Panc1 (cell line): ENCODE results near the gene TBC1D22B. TPM values are rescaled to one million over a fixed set of nuclear protein-coding genes. Genes with fewer than 3 reads are reported as not detected.

ENCODE experiments used
- ATAC-seq: fragments of 200-7000 bp; cut with Tn5 transposase; 2 replicates; pipeline ENCODE4 v1.9.1; 2020; ENCODE audit warnings: mild to moderate bottlenecking, moderate library complexity
- BruUV-seq: library from RNA; stranded (reverse); fragments of 400-500 nt; replicated peaks from 2 replicates; lab custom pipeline; 2021; lab: Mats Ljungman, UMichigan
- CTCF ChIA-PET: fragments of 300-600 bp; sonication (Branson Sonifier 250); formaldehyde crosslinking; loops from one replicate; lab custom pipeline; 2022; ENCODE audit warnings: antibody characterized with exemption; lab: Charles Lee
- POLR2A ChIA-PET: fragments of 300-600 bp; sonication (Branson Sonifier 250); formaldehyde crosslinking; loops from one replicate; lab custom pipeline; 2022; ENCODE audit warnings: antibody characterized with exemption; lab: Charles Lee
- DNase-seq: peaks from one replicate; pipeline ENCODE4 v3.0.0-alpha.2; 2010; ENCODE audit warnings: low read depth, low spot score
- H3K27ac ChIP-seq: 2 replicates; pipeline ENCODE4 v1.5.1; 2011; ENCODE audit warnings: mild to moderate bottlenecking, low read length, inconsistent platforms
- H3K27me3 ChIP-seq: fragments of 200-500 bp; sonication (Bioruptor generic); 2 replicates; pipeline ENCODE4 v1.6.0; 2014; ENCODE audit warnings: low read length, inconsistent platforms; ENCODE audit not compliant: control insufficient read depth, insufficient read depth
- H3K36me3 ChIP-seq: fragments of 200-500 bp; sonication (Bioruptor generic); 2 replicates; pipeline ENCODE4 v1.5.1; 2014; ENCODE audit warnings: inconsistent platforms, mild to moderate bottlenecking, low read length, moderate library complexity; ENCODE audit not compliant: control insufficient read depth, insufficient read depth
- H3K4me1 ChIP-seq: 2 replicates; pipeline ENCODE4 v1.5.1; 2011; ENCODE audit warnings: inconsistent platforms, mild to moderate bottlenecking, low read length, moderate library complexity; ENCODE audit not compliant: control insufficient read depth, insufficient read depth
- H3K4me3 ChIP-seq, 2 experiments: 2 replicates each; pipeline ENCODE4 v1.5.1; 2011 to 2012; ENCODE audit warnings: low read depth in 2 of 2, low read length in 2 of 2, mild to moderate bottlenecking in 2 of 2, inconsistent platforms in 1 of 2, moderate library complexity in 1 of 2
- H3K9me3 ChIP-seq: fragments of 200-500 bp; sonication (Bioruptor generic); 2 replicates; pipeline ENCODE4 v1.5.1; 2014; ENCODE audit warnings: low read depth, mild to moderate bottlenecking, inconsistent platforms, low read length, moderate library complexity; ENCODE audit not compliant: control insufficient read depth, insufficient read depth
- CTCF ChIP-seq: fragments of 450-650 bp; IDR thresholded peaks from 2 replicates; pipeline ENCODE4 v1.5.1; 2017; ENCODE audit warnings: mild to moderate bottlenecking
- POLR2AphosphoS5 ChIP-seq: IDR thresholded peaks from 2 replicates; pipeline ENCODE4 v1.6.1; 2012; ENCODE audit warnings: mild to moderate bottlenecking, low read depth, low read length, moderate library complexity
- REST ChIP-seq, 2 experiments: IDR thresholded peaks; 2 replicates each; pipeline ENCODE4 v1.6.1; 2011 to 2012; ENCODE audit warnings: low read depth in 2 of 2, control low read depth in 1 of 2, low read length in 1 of 2, mild to moderate bottlenecking in 1 of 2, moderate library complexity in 1 of 2; ENCODE audit not compliant: insufficient read depth in 1 of 2
- SIN3A ChIP-seq: IDR thresholded peaks from 2 replicates; pipeline ENCODE4 v1.6.1; 2012; ENCODE audit warnings: low read depth, mild to moderate bottlenecking, low read length, moderate library complexity, borderline replicate concordance; ENCODE audit not compliant: insufficient read depth
- TCF7L2 ChIP-seq: IDR thresholded peaks from 2 replicates; pipeline ENCODE4 v1.6.1; 2011; ENCODE audit warnings: mild to moderate bottlenecking, low read depth, low read length, inconsistent platforms
- in situ Hi-C: cut with HindIII; loops from 2 replicates; pipeline ENCODE4 v1.10.0; 2016; ENCODE audit warnings: low sequenced_read_pairs, low pct_unique_long_range_greater_than_20kb
- intact Hi-C: fragments of 100-400 bp; cut with micrococcal nuclease; formaldehyde crosslinking; loops from one replicate; pipeline ENCODE4 v1.10.0; 2022; ENCODE audit not compliant: unreplicated experiment
- total RNA-seq: library from RNA; stranded (reverse); gene quantifications from one replicate; pipeline ENCODE4 v1.2.1, GENCODE V29; 2021; ENCODE audit not compliant: unreplicated experiment

The TBC1D22B gene
- total RNA-seq, 1 experiment from 2014 or later = 13.0 TPM

- ChIA-PET POLR2A (no interaction called here), CTCF (interaction anchor here (0.6 kb wide), 1 partner anchor 169 kb away, joined by 3 read pairs; no protein-coding TSS in a partner anchor)
- Histone ChIP-seq H3K36me3 (0 out of 2 replicates have a peak, but pooled peaks cover 3% of the 10 kb centered on the region), H3K4me3 (no peak overlapping the region), H3K27ac (no peak overlapping the region), H3K4me1 (no peaks in the 10 kb centered on the region), H3K9me3 (no peaks in the 10 kb centered on the region), H3K27me3 (no peaks in the 10 kb centered on the region)
- in situ Hi-C loops = no loop called here
- TF ChIP-seq SIN3A (no peak), POLR2AphosphoS5 (no peak)
- ATAC-seq = no peak
- intact Hi-C loops = no loop called here
- no peak for DNase-seq
- BruUV-seq = no TSS peak
These were observed 54.3 kb downstream of the TBC1D22B start for GRCh38 chr6:37311741-37312473.

- ChIA-PET CTCF (interaction anchor here (0.5 to 1.0 kb wide), 2 partner anchors 10 to 88 kb away, joined by 3 read pairs; no protein-coding TSS in a partner anchor), POLR2A (interaction anchor here (0.6 kb wide), 1 partner anchor 385 kb away, joined by 3 read pairs; no protein-coding TSS in a partner anchor)
- DNase-seq (no peak), ATAC-seq (no peak)
- intact Hi-C loops = no loop called here
- Histone ChIP-seq H3K27ac (no peak overlapping the region), H3K36me3 (0 out of 2 replicates have a peak, but pooled peaks cover 3% of the 10 kb centered on the region), H3K4me1 (no peaks in the 10 kb centered on the region), H3K9me3 (no peaks in the 10 kb centered on the region), H3K27me3 (no peaks in the 10 kb centered on the region), H3K4me3 (no peak overlapping the region)
- no TSS peak for BruUV-seq
- in situ Hi-C loops = no loop called here
- TF ChIP-seq CTCF (no peak), SIN3A (no peak), POLR2AphosphoS5 (no peak), REST (IDR thresholded peaks at IDR 0.05; ENCODE audit: insufficient read depth in 1 of 2, low read depth in 2 of 2, low read length in 1 of 2) (no peak), TCF7L2 (no peak)
These were observed 56.3 kb downstream of the TBC1D22B start for GRCh38 chr6:37313723-37314486.
